HT-29 (cell line): ENCODE results near the gene TBC1D22A. TPM values are rescaled to one million over a fixed set of nuclear protein-coding genes. Genes with fewer than 3 reads are reported as not detected.

ENCODE experiments used
- DNase-seq: peaks from one replicate; pipeline ENCODE4 v3.0.0-alpha.2; 2015; ENCODE audit warnings: low spot score
- total RNA-seq: library from RNA; depleted of rRNA; stranded (reverse); fragments of >200 nt; shearing (Covaris generic); gene quantifications from 2 replicates; pipeline ENCODE4 v1.2.3, GENCODE V29; 2014

TBC1D22A gene
- total RNA-seq, 1 experiment from 2014 or later: 23.9 TPM

DNA sequence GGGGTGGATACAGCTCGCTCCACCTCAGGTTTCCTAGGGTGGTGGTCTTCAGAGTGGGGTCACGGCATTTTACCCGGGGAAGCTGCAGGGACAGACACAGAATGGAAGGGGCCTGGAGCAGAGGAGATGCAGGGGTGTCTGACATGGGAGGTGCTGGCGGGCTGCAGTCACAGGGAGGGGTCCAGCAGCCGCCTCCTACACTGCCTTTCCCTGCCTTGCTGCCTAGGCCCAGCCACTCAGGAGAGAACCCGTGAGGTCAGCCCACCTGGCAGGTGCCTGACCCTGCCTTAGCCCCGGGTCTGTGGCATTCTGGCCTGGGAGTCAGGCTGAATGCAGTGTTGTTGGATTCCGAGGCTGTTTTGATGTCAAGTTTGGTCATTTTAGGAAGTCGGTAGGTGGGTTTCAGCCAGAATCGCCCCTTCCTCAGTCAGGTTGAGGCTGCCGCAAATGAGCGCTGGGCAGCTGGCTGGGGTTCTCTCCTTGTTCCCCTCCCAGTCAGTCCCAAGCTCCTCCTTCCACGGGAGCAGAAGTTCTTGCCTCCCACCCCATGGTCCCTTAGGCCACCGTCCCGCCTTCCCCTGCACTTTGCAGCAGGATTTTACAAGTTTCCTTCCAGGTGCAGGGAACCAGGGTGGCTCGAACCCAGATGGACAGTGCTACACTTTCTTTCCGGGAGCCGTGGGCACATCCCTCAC lies 294.5 kb downstream of the TBC1D22A start:
- DNase-seq: no peak

DNA sequence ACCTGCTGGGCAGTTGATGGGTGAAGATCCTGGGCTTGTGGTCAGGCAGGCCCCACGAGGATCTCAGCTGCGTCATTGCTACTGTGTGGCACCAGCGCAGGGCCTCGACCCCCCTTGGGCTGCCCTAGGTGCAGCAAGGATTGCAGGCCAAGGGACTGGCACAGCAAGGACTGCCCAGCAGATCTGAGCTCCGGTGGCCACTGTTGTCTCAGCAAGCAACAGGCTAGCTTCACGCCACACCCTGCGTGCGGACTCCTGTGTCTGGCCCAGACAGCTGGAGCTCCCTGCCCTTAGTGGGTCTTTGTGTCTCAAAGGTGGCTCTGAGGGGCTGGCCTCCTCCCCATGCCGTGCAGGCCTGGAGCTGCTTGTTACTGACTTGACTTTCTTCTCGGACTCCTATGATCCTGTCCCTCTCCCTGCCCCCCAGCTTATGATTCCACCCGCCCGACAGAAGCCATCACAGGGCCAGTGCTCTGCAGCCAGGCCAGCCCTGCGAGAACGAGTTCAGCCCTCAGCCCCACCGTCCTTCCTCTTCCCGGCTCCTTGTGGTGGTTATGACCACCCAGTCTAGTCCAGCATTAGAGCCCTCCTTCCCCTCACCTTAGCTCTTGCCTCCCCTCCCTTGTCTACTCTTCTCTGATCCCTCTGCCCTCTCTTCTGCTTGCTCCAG lies 295.6 kb downstream of the TBC1D22A start:
- no peak for DNase-seq

DNA sequence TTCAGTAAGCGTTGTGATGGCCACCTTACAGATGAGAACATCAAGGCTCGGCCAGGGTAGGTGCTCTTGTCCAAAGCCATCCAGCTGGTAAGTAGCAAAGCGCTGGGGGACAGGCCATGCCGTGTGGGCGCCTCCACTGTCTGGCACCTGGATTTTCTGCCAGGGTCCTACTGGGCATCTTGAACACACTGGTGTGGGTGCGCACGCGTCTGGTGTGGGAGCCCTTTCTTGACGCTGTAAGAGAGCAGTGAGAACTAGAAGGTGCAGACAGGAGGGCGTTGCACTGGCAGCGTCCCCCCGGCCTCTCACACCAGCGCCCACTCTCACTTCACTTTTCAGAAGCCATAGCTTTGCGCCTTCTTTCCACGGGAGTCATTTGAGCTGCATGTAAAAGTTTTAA lies 296.6 kb downstream of the TBC1D22A start:
- DNase-seq: no peak

DNA sequence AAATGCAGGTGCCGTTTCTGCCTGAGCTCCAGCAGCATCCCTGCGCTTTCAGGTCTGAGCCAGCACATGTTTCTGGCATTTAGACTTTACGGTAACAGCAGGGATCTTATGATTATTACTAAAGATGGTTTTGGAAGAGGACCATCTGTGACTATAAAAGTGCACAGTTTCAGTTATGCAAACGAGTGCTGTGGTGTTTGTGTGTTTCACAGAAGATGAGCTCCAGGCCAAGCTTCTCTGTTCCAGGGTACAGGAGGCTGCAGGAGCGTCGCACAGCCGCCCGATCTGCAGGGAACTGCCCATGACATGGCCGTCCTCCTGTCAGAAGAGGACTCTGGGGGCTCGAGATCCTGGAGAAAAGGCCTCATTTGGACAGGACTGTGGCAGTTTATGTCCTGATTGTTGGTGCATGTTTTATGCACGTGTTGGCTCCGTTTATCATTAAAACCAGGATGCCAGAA lies 297.3 kb downstream of the TBC1D22A start:
- DNase-seq: no peak

DNA sequence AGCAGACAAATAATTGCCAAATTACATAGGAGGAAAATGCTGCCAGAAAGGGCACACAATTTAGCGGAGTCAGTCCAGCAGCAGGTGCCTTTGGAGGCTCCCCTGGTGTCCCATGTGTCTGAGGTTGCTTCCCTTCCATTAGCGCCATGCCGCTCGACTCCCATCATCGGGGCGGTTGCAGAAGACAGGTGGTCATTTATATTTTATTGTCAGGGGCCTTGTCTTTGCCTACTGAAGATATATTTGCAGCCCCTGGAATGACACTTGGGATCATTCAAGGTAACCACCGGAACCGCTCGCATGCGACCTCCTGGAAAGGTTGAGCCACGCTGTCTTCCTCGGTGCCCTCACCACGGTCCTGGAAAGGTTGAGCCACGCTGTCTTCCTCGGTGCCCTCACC lies 298.3 kb downstream of the TBC1D22A start:
- DNase-seq: no peak

DNA sequence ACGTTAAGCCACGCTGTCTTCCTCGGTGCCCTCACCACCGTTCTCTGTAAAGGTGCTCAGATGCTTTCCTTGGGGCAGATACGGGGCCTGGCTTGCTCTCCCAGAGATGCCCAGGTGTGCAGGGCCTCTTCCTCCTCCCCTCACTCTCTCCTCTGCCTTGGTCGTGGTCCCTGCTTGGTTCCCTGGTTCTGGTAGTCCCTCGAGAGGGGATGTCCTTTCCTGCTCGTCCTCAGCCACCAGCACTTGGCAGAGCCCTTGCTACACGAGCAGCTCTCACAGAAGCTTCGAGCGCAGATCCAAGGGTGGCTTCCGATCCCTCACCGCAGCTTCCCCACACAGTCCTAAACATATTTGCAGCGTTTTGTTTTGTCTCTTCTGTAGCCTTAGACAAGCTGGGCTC lies 298.8 kb downstream of the TBC1D22A start:
- DNase-seq: no peak

DNA sequence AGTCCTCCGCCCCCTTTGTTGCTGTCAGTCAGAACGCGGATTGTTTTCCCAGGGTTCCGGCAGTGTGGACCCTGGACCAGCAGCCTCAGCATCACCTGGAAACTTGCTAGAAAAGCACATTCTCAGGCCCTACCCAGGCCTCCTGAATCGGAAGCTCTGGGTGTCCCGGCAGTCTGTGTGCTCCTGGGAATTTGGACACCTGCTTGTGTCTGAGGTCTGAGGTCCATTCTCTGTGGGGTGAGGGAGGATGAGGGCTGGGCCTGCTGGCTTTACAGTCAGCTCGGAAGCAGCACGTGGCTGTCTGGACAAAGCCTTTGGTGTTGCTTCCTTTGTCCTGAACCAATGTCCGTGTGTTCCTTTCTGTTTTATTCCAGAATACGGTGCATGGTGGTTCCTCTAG lies 299.7 kb downstream of the TBC1D22A start:
- no peak for DNase-seq

DNA sequence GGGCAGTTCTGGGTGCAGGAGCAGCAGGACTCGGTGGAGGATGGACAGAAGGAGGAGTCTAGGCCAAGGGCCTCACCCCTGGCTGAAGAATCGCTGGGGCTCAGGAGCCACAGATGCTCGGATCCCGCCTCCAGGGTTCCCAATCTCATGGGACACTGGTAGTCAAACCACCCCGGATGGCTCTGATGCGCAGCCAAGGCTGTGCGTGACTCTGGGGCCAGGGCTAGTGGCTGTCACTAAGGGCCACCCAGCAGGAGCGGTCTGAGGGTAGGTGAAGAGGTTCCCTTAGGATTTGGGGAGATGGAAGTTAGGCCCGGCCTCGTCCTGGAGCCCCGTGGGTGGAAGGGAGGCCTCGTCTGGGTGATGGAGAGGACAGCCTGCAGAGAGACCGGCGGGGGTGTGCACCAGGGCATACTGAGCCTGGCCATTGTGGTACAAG lies 300.6 kb downstream of the TBC1D22A start:
- DNase-seq: no peak

DNA sequence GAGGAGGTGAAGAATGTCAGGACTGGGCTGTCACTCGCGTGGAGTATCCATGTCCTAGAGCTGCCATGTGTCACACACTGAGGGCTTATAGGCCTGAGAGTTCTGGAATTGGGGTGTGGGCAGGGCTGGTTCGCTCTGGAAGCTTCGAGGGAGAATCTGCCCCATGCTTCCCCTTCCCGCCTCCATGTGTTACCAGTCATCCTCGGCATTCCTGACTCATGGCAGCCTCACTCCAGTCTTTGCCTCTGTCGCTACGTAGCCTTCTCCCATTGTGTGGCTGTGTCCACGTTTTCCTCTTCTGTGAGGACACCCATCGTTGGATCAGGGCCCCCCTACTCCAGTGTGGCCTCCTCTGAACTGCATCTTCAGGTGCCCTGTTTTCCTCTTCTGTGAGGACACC lies 301.2 kb downstream of the TBC1D22A start:
- no peak for DNase-seq

DNA sequence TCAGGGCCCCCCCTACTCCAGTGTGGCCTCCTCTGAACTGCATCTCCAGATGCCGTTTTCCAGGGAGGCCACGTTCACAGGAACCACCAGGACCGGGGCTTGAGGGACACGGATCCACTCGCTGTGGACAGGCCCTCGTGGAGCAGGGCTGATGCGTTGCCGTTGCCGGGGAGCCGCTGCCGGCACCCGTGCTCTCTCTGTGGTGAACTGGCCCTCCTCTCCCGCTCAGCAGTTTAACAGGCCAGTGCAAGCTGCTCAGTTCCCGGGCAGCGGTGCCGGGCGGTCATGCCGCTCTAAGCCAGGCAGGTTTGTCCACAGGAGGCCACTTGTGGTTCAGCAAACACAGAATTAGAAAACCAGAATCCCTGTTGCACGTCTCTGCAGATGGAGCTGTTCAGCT lies 301.6 kb downstream of the TBC1D22A start:
- DNase-seq: no peak

DNA sequence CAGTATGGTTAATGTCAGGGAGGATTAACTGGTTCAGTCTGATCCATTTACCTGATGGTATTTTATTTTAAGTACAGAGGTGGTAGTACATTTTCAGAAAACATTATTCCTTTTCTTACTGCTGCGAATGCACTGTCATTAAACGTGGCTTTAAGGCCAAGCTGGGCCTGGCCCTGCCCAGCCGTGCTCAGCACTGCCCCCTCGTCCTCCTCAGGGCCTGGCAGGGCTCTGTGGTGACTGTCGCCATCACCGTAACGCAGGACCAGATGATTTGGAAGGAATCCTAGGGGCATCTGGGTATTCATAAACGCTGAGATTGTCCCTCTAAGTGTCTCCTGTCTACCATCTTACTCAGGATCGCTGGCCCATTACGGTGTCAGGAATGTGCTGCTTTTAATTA lies 302.0 kb downstream of the TBC1D22A start:
- no peak for DNase-seq

DNA sequence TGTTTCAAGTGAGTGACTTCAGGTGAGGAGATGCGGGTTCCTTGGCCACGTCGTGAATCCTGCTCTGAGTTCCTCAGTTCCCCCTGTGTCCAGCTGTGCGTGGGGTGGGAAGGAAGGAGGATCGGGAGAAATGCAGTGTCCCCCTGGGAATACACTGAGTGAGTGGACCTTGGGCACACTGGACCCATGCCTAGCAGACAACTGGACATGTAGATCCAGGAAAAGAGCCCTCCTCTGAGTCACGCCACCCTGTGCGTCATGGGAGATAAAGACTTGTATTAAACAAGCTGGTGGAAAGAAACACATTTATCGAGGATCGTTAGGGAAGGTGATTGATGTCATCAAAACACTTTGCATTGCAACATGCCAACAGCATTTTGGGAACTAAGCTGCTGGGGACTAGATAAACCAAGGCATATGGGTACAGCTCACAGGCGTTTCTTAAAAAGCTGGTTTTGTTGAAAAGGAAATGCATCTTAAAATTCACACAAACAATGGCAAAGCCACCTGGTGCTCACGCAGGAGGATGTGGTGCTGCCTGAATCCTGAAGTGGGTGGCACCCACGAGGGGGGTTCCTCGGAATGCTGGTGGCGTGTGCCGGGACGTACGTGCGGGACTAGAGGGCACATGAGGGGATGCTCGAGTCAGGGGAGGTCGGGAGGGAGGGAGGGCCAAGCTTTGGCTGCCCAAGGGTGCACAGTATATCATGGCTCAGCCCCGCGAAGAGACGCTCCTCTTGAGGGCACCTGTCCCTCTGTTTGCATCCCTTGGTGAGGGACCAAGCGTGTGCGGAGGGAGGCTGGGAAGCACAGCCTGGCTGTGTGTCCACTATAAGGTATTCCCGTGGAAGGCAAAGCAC lies 303.5 kb downstream of the TBC1D22A start:
- DNase-seq: no peak

DNA sequence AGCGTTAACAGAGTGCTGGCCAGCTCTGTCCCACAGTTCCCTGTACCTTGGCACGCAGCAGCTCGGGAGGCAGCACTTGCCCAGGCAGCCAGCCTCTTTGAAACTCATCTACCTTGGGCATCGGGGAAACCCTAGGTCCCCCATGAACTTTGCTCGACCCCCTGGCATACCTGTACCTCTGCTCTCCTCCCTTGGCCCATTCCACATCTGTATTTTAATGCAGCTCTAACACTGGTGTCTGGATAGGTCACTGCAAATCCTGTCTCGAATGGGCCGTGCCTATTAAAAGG lies 304.1 kb downstream of the TBC1D22A start:
- DNase-seq: no peak

DNA sequence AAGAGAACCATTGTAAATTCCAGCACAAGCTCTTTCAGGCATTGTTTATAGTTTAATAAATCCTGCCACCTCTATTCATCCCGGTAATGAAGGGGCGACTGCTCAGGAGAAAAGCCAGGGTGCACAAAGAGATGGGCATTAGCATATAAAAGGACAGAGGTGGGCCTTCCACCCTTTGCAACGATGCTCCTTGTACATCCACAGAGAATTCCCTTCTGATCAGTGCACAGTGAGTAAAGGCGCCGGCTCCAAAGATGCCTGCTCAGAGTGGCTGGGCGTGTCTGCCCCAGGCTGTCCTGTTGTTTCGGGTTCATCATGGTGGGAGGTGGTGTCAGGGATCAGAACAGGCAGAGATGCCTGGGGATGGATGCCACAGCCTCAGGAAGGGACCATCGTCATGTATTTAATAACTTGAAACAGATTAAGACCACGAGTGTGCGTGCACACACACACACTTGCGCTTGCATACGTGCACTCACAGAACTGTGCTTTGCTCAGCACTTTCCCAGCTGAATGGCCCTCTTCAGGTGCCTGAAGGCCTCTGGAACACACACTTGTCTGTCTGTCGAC lies 305.0 kb downstream of the TBC1D22A start:
- DNase-seq: no peak

DNA sequence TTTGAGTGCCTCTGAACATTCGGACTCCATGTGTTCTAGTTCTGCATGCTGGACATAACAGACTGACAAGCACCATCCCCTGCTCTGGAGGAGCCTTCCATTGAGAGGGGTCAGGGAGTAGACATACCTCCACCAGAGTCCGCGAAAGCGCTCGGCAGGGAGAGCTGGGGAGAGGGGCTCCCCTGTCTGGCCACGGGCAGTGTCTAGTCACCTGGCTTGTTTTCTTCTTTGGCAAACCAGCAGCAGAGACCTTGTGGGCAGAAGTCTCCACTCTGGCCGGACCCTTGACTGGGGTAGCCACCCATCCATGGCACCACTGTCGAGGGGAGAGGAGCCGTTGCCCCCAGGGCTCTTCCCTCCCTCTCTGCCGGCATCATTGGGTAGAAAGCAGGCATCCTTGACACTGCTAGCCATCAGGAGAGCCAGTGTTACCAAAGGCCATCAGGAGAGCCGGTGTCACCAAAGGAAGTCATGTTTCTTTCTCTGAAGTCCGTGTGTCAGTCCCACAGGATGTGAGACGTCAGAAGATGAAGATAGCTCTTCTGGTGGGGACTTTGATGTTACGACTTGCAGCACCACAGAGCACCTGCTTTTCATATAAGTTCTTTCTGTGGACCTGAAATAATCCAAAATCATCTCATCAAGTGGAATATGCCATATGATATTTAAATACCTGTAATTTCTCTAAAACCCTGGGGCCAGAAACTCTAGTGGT lies 305.6 kb downstream of the TBC1D22A start:
- no peak for DNase-seq

DNA sequence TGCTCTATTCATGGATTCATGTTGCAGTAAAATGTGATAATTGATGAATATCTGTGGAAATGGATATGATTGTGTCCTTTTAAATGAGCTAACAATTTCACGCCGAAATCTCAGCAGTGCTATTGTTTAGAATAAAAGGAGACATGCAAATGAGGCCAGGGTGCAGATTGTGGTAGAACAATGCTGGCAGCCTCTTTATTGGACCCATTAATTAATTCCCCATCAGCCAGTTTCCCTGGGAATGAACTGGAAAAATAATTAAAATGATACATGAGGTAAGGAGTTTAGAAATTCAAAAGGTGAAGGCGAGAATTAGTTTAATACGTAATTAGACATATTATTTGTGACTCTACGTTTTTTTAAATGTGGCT lies 306.2 kb downstream of the TBC1D22A start:
- DNase-seq: no peak

DNA sequence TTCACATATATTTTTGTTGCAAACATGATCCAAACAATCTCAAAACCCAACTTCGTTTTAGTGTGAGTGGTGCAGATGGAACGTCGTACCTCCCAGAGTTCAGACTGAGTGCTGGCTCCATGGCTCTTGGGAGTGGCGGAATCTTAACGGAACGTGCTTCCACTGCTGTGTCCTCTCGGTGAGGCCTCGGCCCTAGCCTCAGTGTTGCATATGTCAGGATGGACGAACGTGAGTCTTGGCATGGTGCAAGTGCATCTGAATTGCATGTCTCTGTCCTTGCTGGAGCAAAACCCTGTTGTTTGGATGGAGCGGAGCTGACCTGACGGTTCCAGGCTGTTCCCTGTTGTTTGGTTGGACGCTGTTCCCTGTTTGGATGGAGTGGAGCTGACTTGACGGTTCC lies 306.8 kb downstream of the TBC1D22A start:
- no peak for DNase-seq

DNA sequence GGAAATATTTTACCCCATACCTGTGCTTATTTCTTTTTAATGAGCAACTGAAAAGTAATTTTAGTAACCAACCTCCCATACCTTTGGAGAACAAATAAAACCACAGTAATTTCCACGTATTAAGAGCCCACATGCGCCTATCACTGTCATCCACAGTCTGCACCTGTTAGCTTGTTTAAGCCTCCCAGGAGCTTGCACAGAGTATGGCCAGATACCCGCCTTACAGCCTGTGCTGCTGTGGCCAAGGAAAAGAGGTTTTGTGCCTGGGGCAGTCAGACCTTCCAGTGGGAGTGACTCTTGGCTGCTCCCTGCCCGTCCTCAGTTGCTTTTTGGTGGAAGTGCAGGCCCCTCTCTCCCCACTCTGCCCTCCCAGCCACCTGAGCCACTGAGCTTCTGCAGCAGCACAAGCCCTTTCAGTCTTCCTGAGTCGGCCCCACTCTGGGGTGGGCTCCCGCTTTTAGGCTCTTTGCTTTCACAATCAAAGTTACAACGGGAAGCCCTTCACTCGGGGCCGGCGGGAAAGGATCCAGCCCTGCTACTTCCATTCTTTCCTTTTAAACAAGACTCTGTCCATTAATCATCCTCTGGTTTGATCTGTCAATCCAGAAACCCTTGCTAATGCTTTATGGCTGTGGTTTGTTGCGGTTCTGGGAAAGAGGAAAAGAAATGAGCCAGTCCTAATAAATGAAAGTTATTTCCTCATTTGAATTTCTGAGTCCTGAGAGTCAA lies 308.8 kb downstream of the TBC1D22A start:
- DNase-seq: no peak

DNA sequence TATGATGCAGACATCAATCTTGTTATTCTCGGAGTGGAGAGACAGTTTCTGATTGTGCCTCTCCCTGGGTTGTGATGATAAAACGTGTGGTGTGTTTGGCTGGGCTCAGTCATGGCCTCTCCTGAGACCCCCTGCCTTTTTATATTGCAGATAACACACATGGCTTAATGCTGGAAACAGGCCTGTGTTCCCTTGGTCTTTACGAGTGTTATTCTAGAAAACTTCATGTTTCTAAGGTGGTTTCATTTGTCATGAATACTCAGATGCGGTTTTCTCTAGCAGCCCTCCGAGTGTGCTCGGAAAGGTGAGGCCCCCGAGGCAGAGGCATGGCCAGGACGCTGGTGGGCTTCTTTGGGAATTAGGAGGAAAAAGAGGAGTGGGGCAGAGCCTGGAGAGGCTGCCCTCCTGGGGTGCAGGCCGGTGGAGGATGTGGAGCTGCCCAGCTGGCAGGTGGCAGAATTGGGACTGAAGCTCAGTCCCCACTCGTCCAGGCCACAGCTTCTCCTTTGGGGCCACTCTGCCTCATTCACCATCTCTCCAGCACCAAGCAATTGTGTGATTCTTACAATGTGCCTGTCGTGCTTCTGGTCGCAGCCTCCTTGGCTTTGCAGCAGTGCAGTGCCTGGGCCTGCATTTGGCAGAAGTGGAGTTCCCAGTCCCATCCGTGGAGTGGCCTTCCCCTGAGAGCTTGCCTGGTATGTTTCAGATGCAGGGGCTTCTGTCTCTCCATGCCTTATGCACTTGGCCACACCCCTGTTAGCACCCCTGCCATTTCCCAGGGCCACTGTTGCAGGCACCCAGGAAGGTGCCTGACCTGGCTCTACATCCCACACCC lies 309.6 kb downstream of the TBC1D22A start:
- DNase-seq: no peak

DNA sequence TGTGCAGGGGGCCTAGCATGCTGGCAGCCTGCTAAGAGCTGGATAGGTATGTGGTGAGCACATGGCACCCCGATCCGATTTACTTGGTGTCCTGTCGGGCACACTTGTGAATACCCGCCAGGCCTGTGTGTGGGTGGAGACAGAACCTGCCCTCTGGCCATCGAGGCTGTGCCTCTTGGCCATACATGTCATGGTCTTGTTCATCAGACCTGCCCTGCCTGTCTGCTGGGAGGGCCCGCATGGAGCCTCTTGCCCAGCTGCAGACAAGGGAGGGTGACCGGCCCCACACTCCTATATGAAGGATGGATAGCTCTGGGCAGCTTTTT lies 310.2 kb downstream of the TBC1D22A start:
- no peak for DNase-seq
